Measurements from ENCODE around the gene BMPR1B.
"Not testable (repeated sequence)": the region's sequence is repeated elsewhere in the genome, so short reads cannot be mapped to it uniquely, and the experiment has no call there.

The BMPR1B gene

DNA sequence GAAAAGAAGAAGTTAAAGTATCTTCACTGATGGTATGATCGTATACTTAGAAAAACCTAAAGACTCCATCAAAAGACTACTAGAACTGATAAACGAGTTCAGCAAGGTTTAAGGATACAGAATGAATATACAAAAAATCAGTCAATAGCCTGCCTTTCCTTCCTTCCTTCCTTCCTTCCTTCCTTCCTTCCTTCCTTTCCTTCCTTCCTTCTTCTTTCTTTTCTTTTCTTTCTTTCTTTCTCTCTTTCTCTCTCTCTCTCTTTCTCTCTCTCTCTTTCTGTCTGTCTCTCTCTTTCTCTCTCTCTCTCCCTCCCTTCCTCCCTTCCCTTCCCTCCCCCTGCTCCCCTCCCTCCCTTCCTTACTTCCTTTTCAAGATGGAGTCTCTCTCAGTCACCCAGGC, 362.7 kb downstream of the BMPR1B start:
- no peak for TF ChIP-seq ZNF274 (IDR thresholded peaks at IDR 0.05; ENCODE audit: low read depth, low read length)

GRCh38 chr4:95122001-95122400, 364.2 kb downstream of the BMPR1B start:
- no peak overlapping the region for H3K4me3 ChIP-seq (ENCODE audit: low read length)
- no peak for TF ChIP-seq ZNF274 (IDR thresholded peaks at IDR 0.05; ENCODE audit: low read depth, low read length)

More for the DNA sequence above, 362.7 kb downstream of the BMPR1B start:
- H3K4me3 ChIP-seq (ENCODE audit: low read length): no peak overlapping the region

DNA sequence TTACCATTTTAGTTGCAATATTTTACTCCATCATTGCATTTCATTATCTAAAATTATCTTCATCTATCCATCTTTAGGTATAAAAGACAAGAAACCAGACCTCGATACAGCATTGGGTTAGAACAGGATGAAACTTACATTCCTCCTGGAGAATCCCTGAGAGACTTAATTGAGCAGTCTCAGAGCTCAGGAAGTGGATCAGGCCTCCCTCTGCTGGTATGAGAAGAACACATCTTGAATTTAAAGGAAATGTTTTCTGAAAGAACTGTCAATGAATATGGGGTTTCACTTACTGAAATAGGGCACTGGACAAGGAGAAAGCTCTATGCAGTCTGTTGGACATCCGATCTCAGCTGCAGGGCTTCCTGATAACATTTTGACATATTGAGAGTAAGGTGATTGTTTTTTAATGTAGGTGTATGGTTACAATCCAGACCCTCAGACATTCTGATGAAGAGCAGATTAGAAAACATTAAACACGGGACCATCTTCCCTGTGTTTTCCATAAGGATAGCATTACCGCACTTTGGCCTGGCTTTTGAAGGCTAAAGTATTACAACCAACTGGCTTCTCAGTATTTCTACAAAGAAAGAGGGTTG, 367.2 kb downstream of the BMPR1B start:
- no peak overlapping the region for H3K4me3 ChIP-seq (ENCODE audit: low read length)
- no peak for TF ChIP-seq ZNF274 (IDR thresholded peaks at IDR 0.05; ENCODE audit: low read depth, low read length)

GRCh38 chr4:95129031-95129430, 371.3 kb downstream of the BMPR1B start:
- H3K4me3 ChIP-seq (ENCODE audit: low read length): no peak overlapping the region
- no peak for TF ChIP-seq ZNF274 (IDR thresholded peaks at IDR 0.05; ENCODE audit: low read depth, low read length)

DNA sequence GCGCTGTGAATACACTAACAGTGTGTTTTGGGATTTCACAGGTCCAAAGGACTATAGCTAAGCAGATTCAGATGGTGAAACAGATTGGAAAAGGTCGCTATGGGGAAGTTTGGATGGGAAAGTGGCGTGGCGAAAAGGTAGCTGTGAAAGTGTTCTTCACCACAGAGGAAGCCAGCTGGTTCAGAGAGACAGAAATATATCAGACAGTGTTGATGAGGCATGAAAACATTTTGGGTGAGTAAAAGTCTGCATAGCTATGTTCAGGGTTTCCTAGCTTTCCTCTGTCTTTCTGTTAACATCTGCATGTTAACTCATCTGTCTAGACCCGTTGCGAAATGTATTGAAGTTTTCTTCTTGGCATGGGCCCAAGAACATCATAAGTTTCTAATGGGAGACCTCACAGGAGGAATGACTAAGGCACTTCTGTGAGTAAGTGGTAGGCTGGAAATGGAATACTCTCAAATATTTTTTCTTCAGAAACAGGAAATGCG, 372.1 kb downstream of the BMPR1B start:
- TF ChIP-seq ZNF274 (IDR thresholded peaks at IDR 0.05; ENCODE audit: low read depth, low read length): no peak
- H3K4me3 ChIP-seq (ENCODE audit: low read length): no peak overlapping the region

DNA sequence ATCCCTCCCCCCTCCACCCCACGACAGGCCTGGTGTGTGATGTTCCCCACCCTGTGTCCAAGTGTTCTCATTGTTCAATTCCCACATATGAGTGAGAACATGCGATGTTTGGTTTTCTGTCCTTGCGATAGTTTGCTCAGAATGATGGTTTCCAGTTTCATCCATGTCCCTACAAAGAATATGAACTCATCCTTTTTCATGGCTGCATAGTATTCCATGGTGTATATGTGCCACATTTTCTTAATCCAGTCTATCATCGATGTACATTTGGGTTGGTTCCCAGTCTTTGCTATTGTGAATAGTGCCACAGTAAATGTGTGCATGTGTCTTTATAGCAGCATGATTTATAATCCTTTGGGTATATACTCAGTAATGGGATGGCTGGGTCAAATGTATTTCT, 376.3 kb downstream of the BMPR1B start:
- not testable (repeated sequence) for H3K4me3 ChIP-seq (ENCODE audit: low read length)

DNA sequence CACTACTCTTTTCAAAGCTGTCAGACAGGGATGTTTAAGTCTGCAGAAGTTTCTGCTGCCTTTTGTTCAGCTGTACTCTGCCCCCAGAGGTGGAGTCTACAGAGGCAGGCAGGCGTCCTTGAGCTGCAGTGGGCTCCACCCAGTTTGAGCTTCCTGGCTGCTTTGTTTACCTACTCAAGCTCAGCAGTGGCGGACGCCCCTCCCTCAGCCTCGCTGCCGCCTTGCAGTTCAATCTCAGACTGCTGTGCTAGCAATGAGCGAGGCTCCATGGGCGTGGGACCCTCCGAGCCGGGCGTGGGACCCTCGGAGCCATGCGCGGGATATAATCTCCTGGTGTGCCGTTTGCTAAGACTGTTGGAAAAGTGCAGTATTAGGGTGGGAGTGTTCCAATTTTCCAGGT, 381.7 kb downstream of the BMPR1B start:
- not testable (repeated sequence) for H3K4me3 ChIP-seq (ENCODE audit: low read length)

- H3K4me3 ChIP-seq (ENCODE audit: low read length): no peak overlapping the region
- no peak for TF ChIP-seq ZNF274 (IDR thresholded peaks at IDR 0.05; ENCODE audit: low read depth, low read length)
Measured at GRCh38 chr4:95141361-95141760, 383.6 kb downstream of the BMPR1B start.

- no peak for TF ChIP-seq ZNF274 (IDR thresholded peaks at IDR 0.05; ENCODE audit: low read depth, low read length)
- no peak overlapping the region for H3K4me3 ChIP-seq (ENCODE audit: low read length)
Measured at GRCh38 chr4:95142932-95143331, 385.2 kb downstream of the BMPR1B start.

DNA sequence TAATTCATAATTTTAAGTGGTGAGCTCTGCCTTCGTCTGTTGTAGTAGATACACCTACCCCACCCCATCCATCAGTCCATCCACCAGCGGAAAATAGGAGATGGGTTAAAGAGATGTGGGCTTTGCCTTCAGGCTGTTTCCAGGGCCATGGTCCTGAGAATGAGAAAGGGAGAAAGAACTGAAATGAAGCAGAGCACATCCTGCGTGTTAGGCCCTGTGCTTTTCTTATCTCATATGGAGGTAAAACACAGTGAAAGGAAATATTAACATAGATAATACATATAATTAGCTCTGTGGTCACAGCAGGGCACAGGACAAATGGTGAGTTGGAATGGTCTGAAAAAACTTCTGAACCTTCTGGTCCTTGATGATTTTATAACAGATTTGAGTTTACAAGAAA, 393.5 kb downstream of the BMPR1B start:
- H3K4me3 ChIP-seq (ENCODE audit: low read length): no peak overlapping the region
- TF ChIP-seq ZNF274 (IDR thresholded peaks at IDR 0.05; ENCODE audit: low read depth, low read length): no peak

GRCh38 chr4:95153182-95153581, 395.4 kb downstream of the BMPR1B start:
- TF ChIP-seq ZNF274 (IDR thresholded peaks at IDR 0.05; ENCODE audit: low read depth, low read length): no peak

DNA sequence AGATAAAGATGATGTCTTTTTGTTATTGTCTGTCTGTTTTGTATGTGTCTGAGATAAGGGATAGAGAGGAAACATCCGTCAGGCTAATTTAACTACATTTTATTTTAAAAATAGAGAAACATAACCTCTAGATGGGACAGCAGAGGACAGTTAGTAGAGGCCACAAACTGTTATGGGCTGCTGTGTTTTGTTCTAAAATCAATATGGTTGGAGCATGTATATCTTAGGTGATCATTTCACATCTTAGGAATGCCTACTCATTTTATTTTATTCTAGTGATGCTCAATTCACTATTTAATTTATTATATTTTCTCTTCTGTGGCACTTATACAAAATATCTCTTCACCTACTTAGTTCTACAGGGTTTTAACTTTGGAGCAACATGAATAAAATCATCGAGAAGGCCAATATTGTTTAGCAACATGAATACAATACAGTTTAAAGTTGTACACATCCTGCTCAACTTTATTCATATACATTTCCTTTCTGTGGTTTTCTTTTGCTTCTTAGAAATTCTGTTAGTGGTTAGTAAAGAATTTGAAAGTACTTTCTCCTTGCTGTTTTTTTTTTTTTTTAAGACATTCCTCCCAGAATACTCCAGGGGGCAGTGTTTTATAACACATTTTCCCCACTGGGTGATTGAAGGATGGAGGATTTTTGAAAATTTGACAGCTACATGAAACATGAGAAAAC, 398.1 kb downstream of the BMPR1B start:
- no peak for TF ChIP-seq ZNF274 (IDR thresholded peaks at IDR 0.05; ENCODE audit: low read depth, low read length)
- H3K4me3 ChIP-seq (ENCODE audit: low read length): no peak overlapping the region

More at GRCh38 chr4:95153182-95153581, 395.4 kb downstream of the BMPR1B start:
- H3K4me3 ChIP-seq (ENCODE audit: low read length): no peak overlapping the region

DNA sequence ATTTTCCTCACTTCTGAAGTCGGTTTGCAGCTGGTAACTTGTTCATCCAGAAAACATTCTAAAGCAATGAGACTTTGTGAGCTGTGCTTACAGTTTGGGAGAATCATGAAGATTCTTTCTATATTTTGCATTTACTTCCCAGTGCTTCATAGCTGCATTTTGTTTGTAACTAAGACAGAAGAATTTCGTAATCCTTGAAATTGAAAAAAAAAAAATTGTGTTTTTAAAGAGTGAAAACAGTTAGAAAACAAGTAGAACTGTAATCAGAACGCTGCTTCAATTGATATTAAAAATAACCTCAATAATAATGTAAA, 398.7 kb downstream of the BMPR1B start:
- no peak for TF ChIP-seq ZNF274 (IDR thresholded peaks at IDR 0.05; ENCODE audit: low read depth, low read length)
- H3K4me3 ChIP-seq (ENCODE audit: low read length): no peak overlapping the region

DNA sequence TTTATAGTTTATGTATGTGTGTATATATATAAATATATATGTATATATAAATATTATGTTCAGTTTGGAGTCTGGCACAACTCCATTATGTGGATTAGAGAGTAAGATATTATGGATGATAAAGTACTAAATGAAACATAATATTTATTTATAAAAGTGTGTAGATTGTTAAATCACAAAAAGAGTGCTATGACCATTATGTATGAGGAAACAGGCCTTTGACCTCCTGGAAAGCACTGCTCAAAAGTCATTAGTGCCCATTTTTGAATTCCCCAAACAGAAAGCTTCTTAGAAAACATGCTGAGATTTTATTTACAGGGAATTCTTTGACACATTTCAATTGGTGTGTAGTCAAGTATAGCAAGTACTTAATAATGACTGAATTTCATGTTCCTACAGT, 399.8 kb downstream of the BMPR1B start:
- no peak for TF ChIP-seq ZNF274 (IDR thresholded peaks at IDR 0.05; ENCODE audit: low read depth, low read length)
- H3K4me3 ChIP-seq (ENCODE audit: low read length): no peak overlapping the region

- TF ChIP-seq ZNF274 (IDR thresholded peaks at IDR 0.05; ENCODE audit: low read depth, low read length): no peak
- no peak overlapping the region for H3K4me3 ChIP-seq (ENCODE audit: low read length)
Measured at GRCh38 chr4:95158045-95158444, 400.3 kb downstream of the BMPR1B start.

GRCh38 chr4:95158626-95159025, 400.9 kb downstream of the BMPR1B start:
- TF ChIP-seq ZNF274 (IDR thresholded peaks at IDR 0.05; ENCODE audit: low read depth, low read length): no peak
- H3K4me3 ChIP-seq (ENCODE audit: low read length): no peak overlapping the region

All from GM08714 (cell line).